ENCODE measurements around the gene LAMA4.
A peak's percentile ranks its signal among the peaks of the same experiment; 100 is the strongest.
"Not testable (repeated sequence)": the region's sequence is repeated elsewhere in the genome, so short reads cannot be mapped to it uniquely, and the experiment has no call there.

The LAMA4 gene

DNA sequence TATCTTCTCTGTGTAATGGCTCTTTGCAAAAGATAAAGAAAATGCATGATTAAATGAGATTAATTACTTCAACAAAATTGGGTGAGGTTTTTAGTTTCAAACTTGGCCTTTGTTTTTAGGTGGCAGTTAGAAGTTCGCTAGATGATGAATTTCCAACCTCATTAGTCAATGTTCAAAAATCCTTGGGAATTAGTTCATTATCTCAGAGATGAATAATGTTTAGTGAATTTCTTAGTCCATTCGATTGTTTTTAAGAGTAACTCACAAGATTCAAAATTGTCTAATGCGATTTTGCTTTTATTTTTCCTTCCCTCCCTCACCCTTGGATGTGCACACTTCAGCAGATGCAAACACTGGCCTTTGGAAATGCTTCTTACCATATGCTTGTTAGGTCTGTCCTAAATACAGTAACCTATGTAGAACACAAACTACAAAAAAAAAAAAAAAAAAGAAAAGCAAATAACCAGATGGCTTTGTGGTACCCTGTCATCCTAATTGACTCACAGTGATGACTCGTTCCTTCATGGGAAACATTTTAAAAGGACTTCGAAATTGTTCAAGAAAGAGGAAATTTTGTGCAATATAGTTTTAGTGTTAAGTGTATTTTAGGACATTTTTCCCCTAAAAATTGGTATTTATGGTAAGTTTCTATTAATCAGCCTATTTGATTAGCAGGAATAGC is 100.3 kb downstream of the LAMA4 start:
- DNase-seq (ENCODE audit: low read depth) = peak; percentile 56

DNA sequence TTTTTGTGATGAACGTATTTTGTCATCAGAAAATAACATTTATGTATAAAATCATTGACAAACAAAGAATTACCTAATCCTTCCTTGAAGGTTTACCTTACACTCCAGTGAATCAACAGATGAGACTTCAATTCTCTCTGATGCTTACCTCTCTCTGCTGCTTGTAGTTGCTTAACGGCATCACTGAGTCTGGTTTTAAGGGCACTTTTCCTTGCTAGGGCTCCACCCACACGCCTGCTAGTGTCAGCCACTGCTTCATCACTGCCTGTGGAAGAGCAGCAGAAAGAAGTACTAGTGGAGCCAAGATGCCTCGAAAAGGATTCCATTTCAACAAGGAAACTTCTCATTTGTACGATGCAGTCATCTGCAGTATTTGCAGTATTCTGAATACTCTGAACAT is 104.0 kb downstream of the LAMA4 start:
- DNase-seq (ENCODE audit: low read depth) = no peak

DNA sequence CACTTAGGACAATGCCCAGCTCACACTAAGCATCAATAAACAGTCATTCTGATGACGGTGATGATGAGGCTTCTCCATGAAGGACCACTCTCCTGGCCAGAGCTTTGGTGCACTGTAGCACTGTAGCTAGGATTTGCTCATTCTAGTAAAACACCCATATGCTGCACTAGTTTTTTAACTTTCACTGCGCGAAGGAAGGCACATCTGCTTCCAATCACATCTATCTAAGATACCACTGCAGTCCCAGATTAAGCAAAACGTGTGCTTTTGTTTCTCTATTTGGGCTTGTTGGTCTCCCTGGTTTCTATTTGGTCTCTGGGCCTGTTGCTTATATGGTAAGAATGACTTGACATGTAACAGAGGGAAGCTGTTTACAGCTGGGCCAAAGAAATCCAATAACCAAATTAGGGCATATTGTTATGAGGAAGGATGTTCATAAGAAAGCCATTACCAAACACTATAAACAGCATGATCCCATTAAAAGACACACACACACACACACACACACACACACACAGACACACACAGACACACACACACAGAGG is 104.6 kb downstream of the LAMA4 start:
- no peak for DNase-seq (ENCODE audit: low read depth)

DNA sequence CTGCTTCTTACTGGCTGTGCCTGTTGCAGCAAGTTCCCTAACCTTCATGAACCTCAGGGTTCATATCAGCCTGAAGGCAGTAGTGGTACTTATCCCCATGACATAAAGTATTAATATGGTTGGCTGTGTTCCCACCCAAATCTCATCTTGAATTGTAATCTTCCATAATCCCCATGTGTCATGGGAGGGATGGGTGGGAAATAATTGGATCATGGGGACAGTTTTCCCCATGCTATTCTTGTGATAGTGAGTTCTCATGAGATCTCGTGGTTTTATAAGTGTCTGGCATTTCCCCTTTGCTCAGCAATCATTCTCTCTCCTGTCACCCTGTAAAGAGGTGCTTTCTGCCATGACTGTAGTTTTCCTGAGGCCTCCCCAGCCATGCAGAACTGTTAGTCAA is 105.1 kb downstream of the LAMA4 start:
- DNase-seq (ENCODE audit: low read depth) = no peak

DNA sequence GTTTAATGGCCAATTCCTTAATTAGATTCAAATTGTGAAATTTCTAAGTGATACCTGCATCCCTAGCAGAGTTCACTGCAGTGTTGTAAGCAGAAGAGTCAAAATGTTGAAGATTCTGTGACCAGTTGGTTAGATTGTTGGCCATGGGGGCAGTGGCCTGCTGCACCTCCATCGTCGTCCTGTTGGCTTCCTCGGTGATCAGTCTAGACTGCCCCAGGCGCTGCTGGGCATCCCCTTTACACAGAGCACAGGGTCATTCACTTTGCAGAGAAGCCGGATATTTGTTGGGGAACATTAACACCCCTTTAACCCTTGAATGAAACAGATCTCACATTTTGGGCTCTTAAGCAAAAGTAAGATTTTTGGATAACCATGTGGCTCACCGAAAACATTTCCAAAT is 106.3 kb downstream of the LAMA4 start:
- no peak for DNase-seq (ENCODE audit: low read depth)

DNA sequence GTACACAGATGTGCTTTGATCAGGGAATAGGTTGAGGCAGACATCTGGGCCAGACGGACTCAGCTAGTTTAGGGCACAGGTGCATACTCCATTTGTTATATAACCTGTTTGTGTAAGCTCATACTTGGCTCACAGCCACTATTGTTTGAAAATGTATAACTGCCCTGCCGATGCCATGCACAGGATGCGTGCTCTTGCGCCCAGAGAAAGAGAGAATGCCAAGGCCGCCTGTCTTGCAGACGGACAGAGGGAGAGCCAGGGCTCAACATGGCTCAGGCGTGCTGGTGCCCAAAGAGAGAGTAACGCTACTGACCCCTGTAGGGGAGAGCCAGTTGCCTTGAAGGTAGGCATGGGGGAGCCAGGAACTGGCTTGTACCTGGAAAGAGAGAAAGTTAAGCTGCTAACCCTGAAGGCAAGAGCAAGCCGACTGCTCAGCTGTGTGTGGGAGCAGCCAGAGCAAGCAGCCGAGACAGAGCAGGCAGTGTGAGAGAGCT is 109.2 kb downstream of the LAMA4 start:
- no peak for DNase-seq (ENCODE audit: low read depth)

DNA sequence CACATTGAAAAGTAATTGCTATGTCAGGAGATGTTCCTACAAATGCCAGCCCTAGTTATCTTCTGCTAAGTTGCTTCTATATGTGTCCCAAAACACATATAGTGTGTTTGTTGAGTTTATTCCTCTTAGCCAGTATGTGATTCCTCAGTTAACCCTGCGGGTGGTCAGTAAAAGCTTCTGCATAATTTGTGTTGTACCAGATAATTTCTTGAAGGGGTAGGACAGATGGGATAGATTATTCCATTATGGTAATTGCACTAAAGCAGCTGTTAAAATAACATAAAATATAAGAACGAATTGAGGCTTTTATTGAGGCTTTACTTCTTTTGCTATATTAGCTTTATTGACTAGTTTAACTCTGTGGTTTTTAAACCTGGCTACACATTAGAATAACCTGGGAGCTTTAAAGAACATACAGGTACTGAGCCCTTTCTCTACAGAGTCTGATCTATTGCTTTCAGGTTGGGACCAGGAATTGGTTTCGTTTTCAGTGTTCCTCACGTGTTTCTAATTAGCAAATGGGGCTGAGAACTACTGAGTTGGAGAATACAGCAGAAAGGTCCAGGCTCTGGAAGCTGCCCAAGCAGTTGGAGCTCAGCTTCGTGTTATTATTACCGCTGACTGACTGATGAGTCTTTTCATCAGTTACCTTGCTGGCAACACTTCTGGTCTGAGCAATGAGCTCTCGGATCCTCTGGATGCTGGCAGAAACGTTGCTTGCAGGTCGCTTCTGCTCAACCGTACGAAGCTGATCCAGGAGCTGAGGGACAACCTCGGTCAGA is 110.0 kb downstream of the LAMA4 start:
- DNase-seq (ENCODE audit: low read depth) = no peak

DNA sequence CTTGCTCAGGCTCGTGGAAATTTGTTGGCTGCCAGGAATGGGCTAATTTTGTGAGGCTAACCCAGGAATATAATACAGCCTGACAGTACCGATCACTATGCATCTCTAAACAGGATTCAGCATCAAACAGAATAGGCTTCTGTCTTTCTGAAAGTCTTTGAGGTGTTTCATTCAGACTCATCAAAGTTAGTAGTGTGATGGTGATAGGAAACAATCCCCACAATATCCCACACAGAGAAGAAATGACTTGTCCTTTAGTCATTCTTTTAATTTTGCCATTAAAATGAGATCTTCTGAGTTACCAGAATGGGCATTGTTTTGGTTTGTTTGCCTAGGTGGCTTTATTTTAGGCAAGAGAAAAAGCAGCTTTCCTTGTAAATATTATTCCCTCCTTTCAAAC is 112.7 kb downstream of the LAMA4 start:
- no peak for DNase-seq (ENCODE audit: low read depth)

DNA sequence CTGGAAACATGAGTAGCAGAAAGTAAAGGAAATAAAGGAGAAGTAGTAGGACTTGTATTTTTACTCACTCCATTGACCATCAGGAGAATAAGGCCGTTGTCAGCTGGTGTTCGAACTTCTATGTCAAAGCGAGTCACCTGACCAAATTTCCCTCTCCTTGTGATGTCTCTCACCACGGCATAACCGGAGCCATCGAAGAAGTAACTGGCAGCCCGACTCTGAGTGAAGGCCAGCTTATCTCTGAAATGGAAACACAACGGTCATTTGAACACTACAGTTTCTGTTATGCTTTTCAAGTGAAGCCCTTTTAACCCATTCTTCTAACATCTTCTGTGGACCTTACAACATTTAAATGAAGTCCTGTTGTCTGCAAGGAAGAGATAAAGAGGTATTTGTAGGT is 115.3 kb downstream of the LAMA4 start:
- DNase-seq (ENCODE audit: low read depth) = no peak

DNA sequence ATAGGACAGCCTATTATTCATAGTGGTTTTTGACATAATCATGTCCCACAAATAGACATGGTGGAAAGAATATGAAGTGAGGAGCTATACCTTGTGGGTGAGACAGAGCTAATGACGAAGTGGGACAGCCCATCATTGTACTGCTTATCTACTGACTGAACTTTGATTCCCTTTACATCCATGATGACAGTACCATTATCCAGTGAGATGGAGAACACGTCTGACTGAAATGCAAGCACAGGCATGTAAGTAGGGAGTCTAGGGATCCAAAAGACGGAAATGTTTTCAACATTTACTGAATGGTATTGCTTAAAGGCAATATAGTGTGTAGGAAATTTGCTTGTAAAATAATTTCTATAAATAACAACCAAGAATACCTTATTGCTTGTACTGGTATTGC is 123.5 kb downstream of the LAMA4 start:
- no peak for DNase-seq (ENCODE audit: low read depth)

DNA sequence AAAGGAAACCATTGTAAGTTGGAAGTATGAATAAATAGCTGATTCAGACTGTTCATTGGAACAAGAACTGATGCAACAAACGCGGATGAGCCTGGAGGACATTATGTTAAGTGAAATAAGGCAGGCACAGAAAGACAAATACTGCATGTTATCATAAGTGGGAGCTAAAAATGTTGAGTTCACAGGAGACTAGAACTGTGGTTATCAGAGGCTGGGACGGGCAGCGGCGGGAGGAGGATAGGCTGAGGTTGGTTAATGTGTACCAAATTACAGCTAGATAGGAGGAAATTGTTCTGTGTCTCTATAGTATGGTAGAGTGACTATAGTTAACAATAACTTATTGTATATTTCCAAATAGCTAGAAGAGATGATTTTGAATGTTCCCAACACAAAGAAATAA is 126.2 kb downstream of the LAMA4 start:
- no peak for DNase-seq (ENCODE audit: low read depth)

DNA sequence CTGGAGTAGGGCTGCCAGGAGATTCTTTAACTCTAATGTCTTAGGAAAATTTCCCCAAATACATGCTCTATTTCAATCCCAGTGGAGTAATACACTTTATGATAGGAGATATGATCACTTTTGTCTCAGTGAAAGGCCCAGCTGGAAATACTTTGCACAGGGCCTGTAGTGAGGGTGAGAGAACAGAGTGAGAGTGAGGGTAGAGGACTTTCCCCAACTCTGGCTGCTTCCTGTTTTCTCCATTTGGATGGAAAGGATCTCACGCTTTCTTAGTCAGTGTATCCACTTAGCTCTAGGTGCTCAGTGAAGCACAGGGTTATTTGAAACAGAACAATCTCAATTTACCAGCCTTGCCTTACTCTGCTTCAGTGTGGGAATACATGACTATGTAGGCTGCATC is 130.4 kb downstream of the LAMA4 start:
- no peak for DNase-seq (ENCODE audit: low read depth)

DNA sequence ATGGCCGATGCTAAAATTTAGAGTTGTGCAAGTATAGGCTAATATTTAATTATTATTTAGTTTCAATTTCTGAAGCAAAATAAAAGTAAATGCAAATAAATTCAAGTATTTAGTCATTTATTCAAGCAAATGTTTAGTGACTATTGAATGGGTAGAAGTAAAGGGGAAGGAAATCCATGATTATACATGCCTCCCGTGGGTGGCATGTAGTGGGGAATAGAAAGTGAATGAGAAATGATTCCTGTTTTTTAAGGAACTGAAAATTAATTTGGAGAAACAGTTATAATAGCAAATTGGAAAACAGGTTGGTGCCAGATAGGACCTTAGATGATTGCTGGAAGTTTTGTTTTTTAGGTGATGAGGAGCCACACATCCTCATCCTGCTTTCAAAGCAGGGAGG is 131.6 kb downstream of the LAMA4 start:
- no peak for DNase-seq (ENCODE audit: low read depth)

DNA sequence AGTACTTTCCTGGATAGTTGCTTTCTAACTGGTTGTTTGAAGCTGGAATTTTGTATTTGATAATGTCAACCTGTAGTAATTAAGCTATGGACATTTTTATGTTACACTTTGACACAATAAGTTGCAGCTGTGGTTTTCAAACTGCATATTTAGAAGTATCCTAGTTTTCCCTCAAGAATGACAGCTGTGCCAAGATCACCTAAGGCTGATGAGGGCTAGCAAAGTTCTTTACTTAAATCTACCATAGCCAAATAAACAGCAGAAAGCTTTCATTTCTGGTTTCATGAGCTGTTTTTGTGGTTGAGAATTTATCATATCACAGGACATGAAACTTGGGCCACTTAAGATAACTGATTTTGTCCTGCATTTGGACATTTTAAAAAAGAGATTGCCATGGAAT is 136.3 kb downstream of the LAMA4 start:
- DNase-seq (ENCODE audit: low read depth) = no peak

DNA sequence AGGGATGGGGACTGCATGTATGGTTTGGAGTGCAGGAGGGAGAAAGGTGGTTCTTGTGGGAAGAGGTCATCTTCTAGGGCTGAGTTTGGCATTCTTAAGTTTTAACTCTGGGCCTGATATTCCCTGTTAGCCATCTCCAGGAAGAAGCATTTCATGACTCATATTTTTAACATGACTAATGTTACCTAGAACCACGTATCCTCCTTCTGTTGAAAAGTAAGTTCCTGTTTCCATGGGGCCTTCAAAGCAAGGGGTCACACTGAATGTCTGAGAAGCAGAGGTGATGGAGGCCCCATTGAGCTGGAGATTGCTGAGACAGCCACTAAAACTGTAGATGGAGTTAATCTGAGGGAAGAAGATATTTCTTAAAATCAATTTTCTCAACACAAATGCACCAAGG is 136.8 kb downstream of the LAMA4 start:
- DNase-seq (ENCODE audit: low read depth) = peak; percentile 14

DNA sequence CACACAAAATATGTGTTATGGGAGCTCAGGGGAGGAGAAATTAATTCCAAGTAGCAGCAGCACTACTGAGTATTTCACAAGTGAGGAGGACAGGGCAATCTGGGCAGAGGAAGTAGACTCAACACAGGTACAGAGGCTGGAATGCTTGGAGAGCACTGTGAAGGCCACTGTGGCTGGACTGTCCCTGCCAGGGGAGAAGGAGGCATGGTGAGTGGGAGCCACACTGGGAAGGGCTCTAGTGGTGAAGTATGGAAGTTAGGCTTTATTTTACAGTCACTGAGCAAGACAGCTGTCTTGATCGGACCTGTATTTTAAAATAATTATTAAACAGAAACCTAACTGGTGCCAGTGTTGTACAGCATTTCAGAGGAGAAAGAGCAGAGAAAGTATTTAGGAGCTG is 138.1 kb downstream of the LAMA4 start:
- DNase-seq (ENCODE audit: low read depth) = no peak

DNA sequence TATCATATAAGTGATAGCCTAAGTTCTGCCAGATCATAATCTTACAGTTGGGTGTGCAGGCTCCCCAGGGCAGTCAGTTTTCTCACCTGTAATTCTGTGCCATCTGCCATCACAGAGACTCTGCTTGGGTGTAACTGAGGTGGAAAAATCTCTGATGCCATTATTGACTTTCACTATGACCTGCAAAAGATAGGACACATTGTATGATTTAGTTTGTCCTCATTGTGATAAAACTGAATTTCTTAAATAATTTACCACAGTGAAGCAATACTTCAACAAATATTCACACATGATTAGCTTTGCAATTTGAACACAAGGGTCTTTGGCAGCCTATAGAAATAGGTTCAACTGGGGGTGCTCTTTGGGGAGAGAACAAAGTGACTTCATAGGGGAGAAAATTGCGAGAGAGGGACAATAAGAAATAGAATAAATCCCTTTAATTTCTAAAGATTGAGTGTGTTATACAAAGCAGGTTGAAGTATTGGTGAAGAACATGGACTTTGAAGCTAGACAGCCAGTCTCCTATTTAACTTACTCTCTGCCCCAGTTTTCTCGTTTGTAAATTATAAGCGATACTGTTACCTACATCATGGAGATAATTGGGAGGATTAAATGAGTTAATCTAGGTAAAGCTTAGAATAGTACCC is 139.7 kb downstream of the LAMA4 start:
- DNase-seq (ENCODE audit: low read depth) = no peak

DNA sequence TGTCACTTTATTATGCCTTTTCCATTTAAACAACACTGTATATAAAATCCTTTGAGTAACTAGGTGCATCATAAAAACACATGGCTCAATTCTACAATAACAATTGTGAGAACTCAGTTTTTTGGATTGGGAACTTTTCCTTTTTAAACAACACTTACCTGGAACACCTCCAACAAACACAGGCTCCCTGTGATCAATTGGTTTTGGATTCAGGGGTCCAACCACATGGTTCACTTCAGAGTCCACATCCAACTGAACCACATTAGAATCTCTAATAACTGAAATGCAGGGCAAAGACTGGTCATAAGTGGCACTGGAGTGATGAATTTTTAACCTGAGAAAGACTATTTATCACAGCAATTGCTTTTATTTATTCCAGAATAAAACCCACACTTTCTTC is 140.4 kb downstream of the LAMA4 start:
- DNase-seq (ENCODE audit: low read depth) = no peak

DNA sequence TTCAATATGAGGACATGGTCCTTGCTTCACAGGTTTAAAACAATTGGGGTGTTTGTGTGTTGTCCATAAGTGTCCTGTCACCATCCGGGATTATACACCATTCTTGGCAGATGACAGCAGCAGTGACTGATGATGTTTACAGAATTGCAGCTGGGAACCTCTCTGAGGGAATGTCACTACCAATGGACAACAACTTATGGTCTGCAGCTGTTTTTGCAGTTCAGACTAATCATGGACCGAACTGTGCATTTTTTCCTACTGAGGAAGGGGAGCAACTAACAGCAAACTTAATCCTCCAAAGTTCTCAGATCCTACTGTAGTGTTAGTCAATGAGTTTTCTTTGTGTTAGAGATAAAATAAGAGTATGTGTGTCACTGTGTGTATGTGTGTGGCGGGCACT is 140.9 kb downstream of the LAMA4 start:
- no peak for DNase-seq (ENCODE audit: low read depth)

DNA sequence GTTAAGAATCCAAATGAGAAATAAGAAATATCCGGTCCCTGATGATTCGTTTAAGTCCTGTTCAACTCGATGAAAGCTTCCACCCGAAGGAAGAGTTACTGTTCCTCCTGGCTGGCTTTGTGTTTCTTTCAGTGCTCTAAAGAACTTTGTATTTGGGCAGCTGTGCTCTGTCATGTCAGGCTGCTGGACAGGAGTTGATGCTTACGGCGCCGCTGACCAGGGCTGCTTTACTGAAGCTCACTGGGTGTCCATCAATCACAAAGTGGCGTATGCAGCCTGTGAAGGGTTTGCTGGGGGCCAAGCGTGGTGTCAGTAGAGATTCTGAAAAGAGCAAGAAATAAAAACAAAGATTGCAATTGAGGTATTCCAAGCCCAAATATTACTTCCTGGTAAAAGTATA is 145.1 kb downstream of the LAMA4 start:
- no peak for DNase-seq (ENCODE audit: low read depth)

DNA sequence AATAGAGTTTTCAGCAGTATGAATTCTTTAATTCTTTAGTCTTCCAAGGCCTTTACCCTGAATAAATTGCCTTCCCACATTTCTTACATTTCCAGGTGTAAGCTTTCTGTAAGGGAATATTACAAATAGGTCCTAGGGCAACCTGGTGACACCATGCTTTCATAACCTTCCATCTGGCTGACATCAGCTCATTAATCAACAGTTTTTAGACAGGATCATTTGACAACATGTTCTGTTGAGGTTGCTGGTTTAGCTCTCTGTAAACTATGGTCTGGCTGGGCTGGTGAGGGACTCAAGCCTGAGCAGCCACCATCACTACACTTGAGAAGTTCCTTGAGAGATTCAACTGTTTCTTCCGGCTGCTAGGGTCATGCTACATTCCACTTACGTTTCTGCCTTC is 147.8 kb downstream of the LAMA4 start:
- DNase-seq (ENCODE audit: low read depth) = no peak

DNA sequence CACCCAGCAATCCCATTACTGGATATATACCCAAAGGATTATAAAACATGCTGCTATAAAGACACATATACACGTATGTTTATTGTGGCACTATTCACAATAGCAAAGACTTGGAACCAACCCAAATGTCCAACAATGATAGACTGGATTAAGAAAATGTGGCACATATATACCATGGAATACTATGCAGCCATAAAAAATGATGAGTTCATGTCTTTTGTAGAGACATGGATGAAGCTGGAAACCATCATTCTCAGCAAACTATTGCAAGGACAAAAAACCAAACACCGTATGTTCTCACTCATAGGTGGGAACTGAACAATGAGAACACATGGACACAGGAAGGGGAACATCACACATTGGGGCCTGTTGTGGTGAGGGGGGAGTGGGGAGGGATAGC is 148.3 kb downstream of the LAMA4 start:
- not testable (repeated sequence) for DNase-seq (ENCODE audit: low read depth)

DNA sequence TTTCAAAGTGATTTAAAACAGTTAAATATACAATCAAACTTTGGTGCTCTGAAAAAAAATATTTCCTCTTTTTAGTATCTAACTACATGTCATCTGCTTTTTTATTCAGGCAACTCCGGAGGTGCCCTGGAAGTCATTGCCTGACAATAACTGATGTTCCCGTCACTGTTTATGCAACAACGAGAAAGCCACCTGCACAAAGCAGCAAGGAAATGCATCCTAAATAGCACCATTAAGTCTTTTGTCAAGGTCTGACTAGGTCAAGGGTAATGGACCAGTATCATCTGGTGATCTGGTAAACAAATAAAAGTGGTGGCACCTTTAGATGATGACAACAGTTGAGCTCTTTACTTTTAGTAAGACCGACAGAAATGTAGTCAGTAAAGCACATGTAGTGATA is 153.8 kb downstream of the LAMA4 start:
- no peak for DNase-seq (ENCODE audit: low read depth)

All from HS-5 (cell line).